Pancreas (tissue), 10 donors: ENCODE data around the gene SETD6. TPM values are rescaled to one million over a fixed set of nuclear protein-coding genes. Genes with fewer than 3 reads are reported as not detected.

Experiments used
- ATAC-seq, 4 donors: fragments of 200-7000 bp; cut with Tn5 transposase; one replicate each; pipeline versions ENCODE4 v1.8.0 to v1.9.1; 2020; ENCODE audit warnings: mild to moderate bottlenecking in 4 of 4, moderate library complexity in 4 of 4
- DNase-seq, 6 donors: peaks; one replicate each; pipeline ENCODE4 v3.0.0-alpha.2; 2020
- FAIRE-seq: peaks from 2 replicates; lab custom pipeline; 2012; peaks lifted over from hg19 to GRCh38; lab: Jason Lieb, UNC
- H3K27ac ChIP-seq, 4 donors: fragments of 200-600 bp; sonication (generic); 1 replicate in 3 of 4; 2 replicates in 1 of 4; pipeline versions ENCODE4 v1.5.0 to v1.8.0; 2020
- H3K27me3 ChIP-seq, 4 donors: fragments of 200-600 bp; one replicate each; pipeline ENCODE4 v1.8.0; 2021
- H3K36me3 ChIP-seq, 3 donors: fragments of 200-600 bp; sonication (generic) in 1 of 3; one replicate each; pipeline versions ENCODE4 v1.5.0 to v1.8.0; 2020 to 2021
- H3K4me1 ChIP-seq, 3 donors: fragments of 200-600 bp; one replicate each; pipeline ENCODE4 v1.8.0; 2021
- H3K4me3 ChIP-seq, 4 donors: fragments of 200-600 bp; sonication (generic) in 2 of 4; one replicate each; pipeline versions ENCODE4 v1.5.0 to v1.8.0; 2020 to 2021
- H3K9me3 ChIP-seq, 4 donors: fragments of 200-600 bp; one replicate each; pipeline ENCODE4 v1.8.0; 2021
- WGBS, 2 donors: extraction: QIAGEN DNeasy Blood & Tissue Kit; methylation state at CpG; one replicate each; pipeline ENCODE4 v1.1.7; 2013; 5-methylcytosine and 5-hydroxymethylcytosine counted together
- intact Hi-C, 3 donors: fragments of 100-400 bp; cut with DNase I; formaldehyde crosslinking; loops; one replicate each; pipeline versions ENCODE4 v1.11.1 to v1.14.2; 2022
- polyA plus RNA-seq, 2 donors: library from polyadenylated mRNA; stranded (reverse); fragments of 200-250 nt; gene quantifications; one replicate each; pipeline ENCODE4 v1.2.3, GENCODE V29; 2013
- total RNA-seq, 6 donors: library from RNA; stranded (reverse); fragmentation: NEBNext Ultra II Directional in 4 of 6; extraction: Animal tissue kit (Norgen Biotek cat#: 25700) in 4 of 6; gene quantifications; one replicate each; pipeline versions ENCODE4 v1.2.1 to v1.2.4, GENCODE V29; 2021 to 2023
- TF ChIP-seq, protein P1 (sequence below), 4 donors: fragments of 200-600 bp; sonication (generic) in 3 of 4; IDR thresholded peaks; one replicate each; pipeline versions ENCODE4 v1.5.0 to v1.8.0; 2021; ENCODE audit warnings: antibody characterized with exemption in 4 of 4
- donor health status: healthy with polysubstance abuse.
- donor health status: DM: no; HTN: no; CAD: no; lungs with moderate emphysema.
- donor health status: DM: no; HTN: no; CAD: no.
- donor health status: control.
- donor health status: control.
- donor health status: Bipolar disorder and iron deficiency.
- donor health status: DM: yes; HTN: yes; CAD: no.
- donor health status: DM: no; HTN: no; CAD: no.
- donor health status: DM: no; HTN: no; CAD: no.
- donor health status: DM: yes; HTN: yes; CAD: no.

SETD6 gene
- total and polyA plus RNA-seq, 8 donors, result 13.8 to 38.2 (median 21.1) TPM

DNA sequence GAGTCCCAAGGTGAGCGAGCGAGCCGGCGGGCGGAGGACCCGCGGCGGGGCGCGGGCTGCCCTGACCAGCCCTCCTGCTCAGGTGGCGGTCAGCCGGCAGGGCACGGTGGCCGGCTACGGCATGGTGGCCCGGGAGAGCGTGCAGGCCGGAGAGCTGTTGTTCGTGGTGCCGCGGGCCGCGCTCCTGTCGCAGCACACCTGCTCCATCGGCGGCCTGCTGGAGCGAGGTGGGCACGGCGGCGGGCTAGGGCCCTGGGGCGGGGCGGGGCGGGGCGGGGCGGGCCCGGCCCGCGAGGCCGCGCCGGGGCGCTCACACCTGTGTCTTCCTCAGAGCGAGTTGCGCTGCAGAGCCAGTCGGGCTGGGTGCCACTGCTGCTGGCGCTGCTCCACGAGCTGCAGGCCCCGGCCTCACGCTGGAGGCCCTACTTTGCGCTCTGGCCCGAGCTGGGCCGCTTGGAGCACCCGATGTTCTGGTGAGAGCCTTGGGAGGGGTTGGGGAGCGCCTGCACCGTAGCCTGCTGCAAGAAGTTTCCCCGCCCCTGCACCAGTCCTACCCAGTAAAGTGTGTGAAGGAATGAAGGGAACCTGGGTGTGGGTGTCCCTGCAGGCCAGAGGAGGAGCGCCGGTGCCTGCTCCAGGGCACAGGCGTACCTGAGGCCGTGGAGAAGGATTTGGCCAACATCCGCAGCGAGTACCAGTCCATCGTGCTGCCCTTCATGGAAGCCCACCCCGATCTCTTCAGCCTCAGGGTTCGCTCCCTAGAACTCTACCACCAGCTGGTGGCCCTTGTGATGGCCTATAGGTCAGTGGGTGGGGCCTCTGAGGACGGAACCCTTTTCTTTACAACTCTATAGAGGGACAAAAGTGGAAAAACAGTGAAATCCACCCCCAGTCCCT is 802 bp downstream of the SETD6 start:
- Histone ChIP-seq H3K27me3 (no peaks in the 10 kb centered on the region), H3K9me3 (no peaks in the 10 kb centered on the region), H3K4me1 (peaks cover 5 to 18% (median 7%) of the 10 kb centered on the region in 3 donors), H3K27ac (peak overlapping the region; percentile 76 to 88 (median 84)), H3K36me3 (peaks cover 0 to 32% (median 11%) of the 10 kb centered on the region in 3 donors), H3K4me3 (peak overlapping the region; percentile 70 to 97 (median 80))
- ATAC-seq (peak; percentile 70 to 77 (median 73)), FAIRE-seq (no peak), DNase-seq (peak; percentile 67 to 92 (median 81))
- intact Hi-C loops, result no loop called here
- 9 to 15% methylated on average over 47 to 66 of the region's 66 CpGs for WGBS, 2 donors
- TF ChIP-seq, protein P1, sequence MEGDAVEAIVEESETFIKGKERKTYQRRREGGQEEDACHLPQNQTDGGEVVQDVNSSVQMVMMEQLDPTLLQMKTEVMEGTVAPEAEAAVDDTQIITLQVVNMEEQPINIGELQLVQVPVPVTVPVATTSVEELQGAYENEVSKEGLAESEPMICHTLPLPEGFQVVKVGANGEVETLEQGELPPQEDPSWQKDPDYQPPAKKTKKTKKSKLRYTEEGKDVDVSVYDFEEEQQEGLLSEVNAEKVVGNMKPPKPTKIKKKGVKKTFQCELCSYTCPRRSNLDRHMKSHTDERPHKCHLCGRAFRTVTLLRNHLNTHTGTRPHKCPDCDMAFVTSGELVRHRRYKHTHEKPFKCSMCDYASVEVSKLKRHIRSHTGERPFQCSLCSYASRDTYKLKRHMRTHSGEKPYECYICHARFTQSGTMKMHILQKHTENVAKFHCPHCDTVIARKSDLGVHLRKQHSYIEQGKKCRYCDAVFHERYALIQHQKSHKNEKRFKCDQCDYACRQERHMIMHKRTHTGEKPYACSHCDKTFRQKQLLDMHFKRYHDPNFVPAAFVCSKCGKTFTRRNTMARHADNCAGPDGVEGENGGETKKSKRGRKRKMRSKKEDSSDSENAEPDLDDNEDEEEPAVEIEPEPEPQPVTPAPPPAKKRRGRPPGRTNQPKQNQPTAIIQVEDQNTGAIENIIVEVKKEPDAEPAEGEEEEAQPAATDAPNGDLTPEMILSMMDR (IDR thresholded peaks at IDR 0.05), result no peak

- FAIRE-seq, result no peak
- 84 to 88% methylated on average over 4 of the region's 4 CpGs for WGBS, 2 donors
- H3K4me3 ChIP-seq, result peak overlapping the region in 1 of 4 donors; percentile 97
- peaks cover 5 to 18% (median 7%) of the 10 kb centered on the region in 3 donors for H3K4me1 ChIP-seq
- H3K36me3 ChIP-seq, result peaks cover 0 to 38% (median 15%) of the 10 kb centered on the region in 3 donors
- no peaks in the 10 kb centered on the region for H3K9me3 ChIP-seq
- intact Hi-C loops, result no loop called here
- DNase-seq, result no peak
- no peak overlapping the region for H3K27ac ChIP-seq
- no peak for ATAC-seq
- TF ChIP-seq, protein P1 (IDR thresholded peaks at IDR 0.05), result no peak
- no peaks in the 10 kb centered on the region for H3K27me3 ChIP-seq
These were observed 1.4 kb downstream of the SETD6 start for GRCh38 chr16:58516768-58517107.

- Histone ChIP-seq H3K9me3 (no peaks in the 10 kb centered on the region), H3K4me1 (peaks cover 5 to 18% (median 7%) of the 10 kb centered on the region in 3 donors), H3K4me3 (no peak overlapping the region), H3K27me3 (no peaks in the 10 kb centered on the region), H3K36me3 (peaks cover 0 to 53% (median 24%) of the 10 kb centered on the region in 3 donors), H3K27ac (no peak overlapping the region)
- 69 to 77% methylated on average over 8 of the region's 8 CpGs for WGBS, 2 donors
- intact Hi-C loops, result no loop called here
- ATAC-seq, result no peak
- no peak for FAIRE-seq
- no peak for DNase-seq
- TF ChIP-seq, protein P1 (IDR thresholded peaks at IDR 0.05), result no peak
These were observed 3.0 kb downstream of the SETD6 start for GRCh38 chr16:58518083-58518979.

- no peaks in the 10 kb centered on the region for H3K27me3 ChIP-seq
- H3K4me1 ChIP-seq, result peaks cover 5 to 17% (median 7%) of the 10 kb centered on the region in 3 donors
- 79% methylated on average over 1 of the region's 1 CpG for WGBS, 2 donors
- intact Hi-C loops, result no loop called here
- H3K27ac ChIP-seq, result no peak overlapping the region
- no peak for FAIRE-seq
- TF ChIP-seq, protein P1 (IDR thresholded peaks at IDR 0.05), result no peak
- H3K9me3 ChIP-seq, result no peaks in the 10 kb centered on the region
- no peak for ATAC-seq
- peaks cover 0 to 58% (median 30%) of the 10 kb centered on the region in 3 donors for H3K36me3 ChIP-seq
- H3K4me3 ChIP-seq, result no peak overlapping the region
- DNase-seq, result no peak
These were observed 3.7 kb downstream of the SETD6 start for GRCh38 chr16:58518980-58519368.
